ENCODE measurements around the gene ATP1A2. TPM values are rescaled to one million over a fixed set of nuclear protein-coding genes. Genes with fewer than 3 reads are reported as not detected.

The ATP1A2 gene
- total RNA-seq, 1 experiment from 2014 or later = not detected

GRCh38 chr1:160171980-160172379, 56.4 kb downstream of the ATP1A2 start:
- DNase-seq (ENCODE audit: low read depth) = no peak

GRCh38 chr1:160177231-160177630, 61.7 kb downstream of the ATP1A2 start:
- DNase-seq (ENCODE audit: low read depth) = no peak

- DNase-seq (ENCODE audit: low read depth) = no peak
Observed at GRCh38 chr1:160177667-160178066, 62.1 kb downstream of the ATP1A2 start.

GRCh38 chr1:160178731-160179130, 63.2 kb downstream of the ATP1A2 start:
- no peak for DNase-seq (ENCODE audit: low read depth)

- no peak for DNase-seq (ENCODE audit: low read depth)
Observed at GRCh38 chr1:160179336-160179735, 63.8 kb downstream of the ATP1A2 start.

- no peak for DNase-seq (ENCODE audit: low read depth)
Observed at GRCh38 chr1:160186246-160186645, 70.7 kb downstream of the ATP1A2 start.

- no peak for DNase-seq (ENCODE audit: low read depth)
Observed at GRCh38 chr1:160186729-160187128, 71.2 kb downstream of the ATP1A2 start.

GRCh38 chr1:160187407-160187806, 71.8 kb downstream of the ATP1A2 start:
- DNase-seq (ENCODE audit: low read depth) = no peak

- DNase-seq (ENCODE audit: low read depth) = no peak
Observed at GRCh38 chr1:160188341-160188740, 72.8 kb downstream of the ATP1A2 start.

- DNase-seq (ENCODE audit: low read depth) = no peak
Observed at GRCh38 chr1:160189649-160190625, 74.4 kb downstream of the ATP1A2 start, which contains the start of gene CASQ1. TSS of gene CASQ1 (plus strand) at chr1:160190575. CDS start at chr1:160190752, 177 bp downstream.

GRCh38 chr1:160191756-160192155, 76.2 kb downstream of the ATP1A2 start:
- no peak for DNase-seq (ENCODE audit: low read depth)

- no peak for DNase-seq (ENCODE audit: low read depth)
Observed at GRCh38 chr1:160192234-160192633, 76.7 kb downstream of the ATP1A2 start.

Other genes with a start within 250 kb of the ATP1A2 start
- 2.2 and 2.9 TPM in 2 replicates for gene CFAP45, start 215.6 kb upstream of the ATP1A2 start, total RNA-seq (2014; rRNA removed; shearing (Covaris generic))
- 811 and 1,008 TPM in 2 replicates for gene TAGLN2, start 190.3 kb upstream of the ATP1A2 start, total RNA-seq (2014; rRNA removed; shearing (Covaris generic))
- gene IGSF9, start 170.1 kb upstream of the ATP1A2 start, total RNA-seq (2014; rRNA removed; shearing (Covaris generic)) = not detected in 2 replicates
- gene SLAMF9, start 161.5 kb upstream of the ATP1A2 start, total RNA-seq (2014; rRNA removed; shearing (Covaris generic)) = 0.60 and 0.88 TPM in 2 replicates
- 4.7 and 4.9 TPM in 2 replicates for gene PIGM, start 83.8 kb upstream of the ATP1A2 start, total RNA-seq (2014; rRNA removed; shearing (Covaris generic))
- 0.10 and 0.12 TPM in 2 replicates for gene KCNJ10, start 45.6 kb upstream of the ATP1A2 start, total RNA-seq (2014; rRNA removed; shearing (Covaris generic))
- gene KCNJ9, start 34.2 kb upstream of the ATP1A2 start, total RNA-seq (2014; rRNA removed; shearing (Covaris generic)) = not detected in 2 replicates
- 7.9 and 10.7 TPM in 2 replicates for gene IGSF8, start 17.1 kb upstream of the ATP1A2 start, total RNA-seq (2014; rRNA removed; shearing (Covaris generic))
- not detected in 2 replicates for gene ATP1A4, start 35.8 kb downstream of the ATP1A2 start, total RNA-seq (2014; rRNA removed; shearing (Covaris generic))
- not detected in 2 replicates for gene CASQ1, start 74.8 kb downstream of the ATP1A2 start, total RNA-seq (2014; rRNA removed; shearing (Covaris generic))
- 107 and 111 TPM in 2 replicates for gene PEA15, start 89.6 kb downstream of the ATP1A2 start, total RNA-seq (2014; rRNA removed; shearing (Covaris generic))
- 28.4 and 31.4 TPM in 2 replicates for gene DCAF8, start 146.8 kb downstream of the ATP1A2 start, total RNA-seq (2014; rRNA removed; shearing (Covaris generic))
- 29.2 and 35.6 TPM in 2 replicates for gene PEX19, start 169.4 kb downstream of the ATP1A2 start, total RNA-seq (2014; rRNA removed; shearing (Covaris generic))
- 127 and 140 TPM in 2 replicates for gene COPA, start 227.5 kb downstream of the ATP1A2 start, total RNA-seq (2014; rRNA removed; shearing (Covaris generic))
- 65.6 and 88.6 TPM in 2 replicates for gene NCSTN, start 227.6 kb downstream of the ATP1A2 start, total RNA-seq (2014; rRNA removed; shearing (Covaris generic))